ENCODE results near the gene ARPP21. TPM values are rescaled to one million over a fixed set of nuclear protein-coding genes. Genes with fewer than 3 reads are reported as not detected.

Gene ARPP21
- total RNA-seq, 4 donors from 2014 or later = 0.28 to 1.6 TPM; not detected in 2

DNA sequence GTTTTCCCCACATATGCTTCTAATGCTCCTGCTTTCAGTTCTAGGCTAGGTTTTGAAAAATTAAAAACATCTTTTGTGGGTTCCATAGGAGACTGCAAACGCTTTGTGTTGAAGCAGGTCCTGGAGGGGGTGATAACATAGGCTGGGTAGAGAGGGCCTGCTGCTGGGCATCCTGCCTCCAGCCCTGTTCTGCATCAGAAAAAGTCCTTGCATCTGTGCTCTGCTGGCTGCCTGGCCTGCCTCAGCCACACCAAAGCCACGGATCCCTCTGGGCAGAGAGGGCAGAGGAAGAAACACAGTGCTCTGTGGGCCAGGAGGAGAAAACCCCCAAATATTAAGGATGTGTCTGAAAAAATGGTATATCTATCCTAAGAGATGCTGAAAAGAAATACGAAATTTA, 3.9 kb upstream of the ARPP21 start:
- no peak for DNase-seq (ENCODE audit: low spot score)
- no peak for TF ChIP-seq CTCF (IDR thresholded peaks at IDR 0.05)
- ATAC-seq (ENCODE audit: low FRiP score) = no peak

DNA sequence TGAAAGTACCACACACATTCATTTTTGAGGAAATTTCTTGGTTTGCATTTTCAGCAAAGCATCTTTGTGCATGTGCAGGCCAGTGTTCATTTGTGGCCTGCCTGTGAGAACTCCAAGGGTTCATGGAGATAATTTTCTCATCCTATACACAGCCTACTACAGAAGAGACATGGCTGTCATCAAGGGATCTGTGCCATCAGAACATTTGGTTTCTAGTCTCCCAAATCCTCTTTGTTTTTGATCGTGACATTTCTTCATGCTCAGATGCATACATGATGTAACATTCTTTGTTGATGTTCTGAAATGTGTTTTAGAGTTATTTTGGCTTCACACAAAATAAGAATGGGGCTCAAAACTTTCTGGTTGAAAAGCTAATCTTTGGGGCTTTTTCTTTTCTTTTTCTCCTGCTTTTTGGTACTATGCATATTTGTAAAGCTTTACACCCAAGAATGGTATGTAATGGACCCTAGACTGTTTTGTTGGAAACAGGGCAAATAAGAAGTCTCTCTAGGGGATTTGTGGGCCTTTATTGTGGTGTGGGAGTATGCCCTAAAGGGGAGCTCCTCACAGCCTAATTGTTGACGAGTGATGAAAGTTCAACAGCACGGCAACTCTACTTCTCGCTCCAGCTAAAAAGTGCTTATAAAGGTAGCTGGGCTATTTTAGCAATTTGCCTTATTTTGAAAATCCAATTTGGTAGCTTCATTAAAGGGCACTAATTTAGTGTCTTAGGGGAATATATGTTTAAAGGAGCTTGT, 3.2 kb upstream of the ARPP21 start:
- TF ChIP-seq CTCF (IDR thresholded peaks at IDR 0.05) = no peak
- ATAC-seq (ENCODE audit: low FRiP score) = no peak
- DNase-seq (ENCODE audit: low spot score) = no peak

GRCh38 chr3:35638251-35638979, 910 bp upstream of the ARPP21 start:
- no peak for TF ChIP-seq CTCF (IDR thresholded peaks at IDR 0.05)
- DNase-seq (ENCODE audit: low spot score) (no peak), ATAC-seq (ENCODE audit: low FRiP score) (no peak)

DNA sequence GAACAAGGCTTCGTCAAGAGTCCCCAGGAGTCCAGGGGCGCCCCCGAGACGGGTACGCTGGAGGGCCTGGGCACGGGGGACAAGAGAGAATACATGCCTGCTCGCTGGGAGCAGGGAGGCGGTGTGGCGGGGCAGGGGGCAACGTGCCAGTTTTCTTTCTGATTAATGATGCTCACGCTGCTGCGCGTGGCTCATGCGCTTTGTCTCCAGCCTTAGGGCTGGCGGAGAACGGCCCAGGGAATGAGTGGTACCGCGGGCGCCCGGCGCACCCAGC, 408 bp upstream of the ARPP21 start:
- no peak for TF ChIP-seq CTCF (IDR thresholded peaks at IDR 0.05)
- ATAC-seq (ENCODE audit: low FRiP score) (no peak), DNase-seq (ENCODE audit: low spot score) (no peak)

GRCh38 chr3:35640190-35641165, 1.2 kb downstream of the ARPP21 start:
- no peak for ATAC-seq (ENCODE audit: low FRiP score)
- DNase-seq (ENCODE audit: low spot score) = no peak
- TF ChIP-seq CTCF (IDR thresholded peaks at IDR 0.05) = no peak

DNA sequence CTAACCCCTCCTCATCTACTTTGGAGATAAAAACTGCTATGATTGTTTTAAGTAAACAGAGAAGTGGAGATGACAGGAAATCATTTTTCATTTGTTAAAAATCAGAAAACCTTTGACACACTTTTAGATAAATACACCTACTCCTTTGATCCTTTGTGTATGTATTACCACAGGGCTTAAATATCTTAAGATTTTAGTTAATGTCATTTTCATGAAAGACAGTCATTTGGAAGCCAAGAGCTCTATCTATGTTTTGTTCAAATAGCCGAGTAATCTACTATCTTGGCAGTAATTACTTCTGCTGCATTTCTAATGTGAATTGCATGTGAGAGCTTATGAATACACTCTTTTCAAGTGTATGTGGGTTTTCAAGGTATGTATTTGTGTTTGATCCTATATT, 2.0 kb downstream of the ARPP21 start:
- no peak for ATAC-seq (ENCODE audit: low FRiP score)

More for the DNA sequence above, 2.0 kb downstream of the ARPP21 start:
- DNase-seq (ENCODE audit: low spot score) = no peak
- TF ChIP-seq CTCF (IDR thresholded peaks at IDR 0.05) = no peak
